Motor neuron (in vitro differentiated cells): ENCODE results near the gene TRAPPC12. TPM values are rescaled to one million over a fixed set of nuclear protein-coding genes. Genes with fewer than 3 reads are reported as not detected.
"Not testable (repeated sequence)": the region's sequence is repeated elsewhere in the genome, so short reads cannot be mapped to it uniquely, and the experiment has no call there.

Source experiments
- ATAC-seq, 8 experiments: fragments of 200-7000 bp; cut with Tn5 transposase; replicated peaks in 6 of 8; 2 replicates each; pipeline ENCODE4 v1.8.0; 2021; ENCODE audit warnings: mild to moderate bottlenecking in 8 of 8, moderate library complexity in 8 of 8
- H3K27ac ChIP-seq, 2 donors: fragments of 250-450 bp; sonication (Bioruptor Pico); 2 replicates each; pipeline ENCODE4 v1.9.0; 2021; ENCODE audit warnings: antibody characterized with exemption in 2 of 2, mild to moderate bottlenecking in 2 of 2, moderate library complexity in 1 of 2
- H3K4me1 ChIP-seq, 2 donors: fragments of 250-450 bp; sonication (Bioruptor Pico); replicated peaks in 1 of 2; 2 replicates each; pipeline ENCODE4 v1.6.1; 2021; ENCODE audit warnings: antibody characterized with exemption in 2 of 2, mild to moderate bottlenecking in 2 of 2, moderate library complexity in 1 of 2
- H3K4me3 ChIP-seq, 5 donors: fragments of 250-450 bp; sonication (Bioruptor Pico); 2 replicates each; pipeline ENCODE4 v1.9.0; 2021; ENCODE audit warnings: antibody characterized with exemption in 5 of 5, mild to moderate bottlenecking in 5 of 5, moderate library complexity in 4 of 5
- WGBS, 10 experiments: fragments of 450-650 bp; shearing (Covaris generic); methylation state at CpG; one replicate each; pipeline ENCODE4 v1.0.0; 2022; 5-methylcytosine and 5-hydroxymethylcytosine counted together
- in situ Hi-C, 9 experiments: fragments of 400-800 bp; cut with MboI; loops; one replicate each; pipeline ENCODE4 v1.15.0; 2021; ENCODE audit warnings: low sequenced_read_pairs in 9 of 9, low pct_unique_long_range_greater_than_20kb in 2 of 9; ENCODE audit not compliant: unreplicated experiment in 9 of 9
- total RNA-seq, 8 experiments: library from RNA; unstranded; fragments of 300-600 nt; gene quantifications; 2 replicates each; pipeline versions ENCODE4 v1.2.3 to v1.2.4, GENCODE V29; 2022

TRAPPC12 gene
- total RNA-seq, 8 experiments from 2014 or later, result 40.1 to 228 (median 67.4) TPM

- ATAC-seq, result peak in 5 of 8 experiments; percentile 83 to 92 (median 89)
- in situ Hi-C loops, result no loop called here
- no peak overlapping the region for H3K4me3 ChIP-seq
- peaks cover 11 to 20% of the 10 kb centered on the region in 2 donors for H3K4me1 ChIP-seq
- peak overlapping the region; percentile 65 to 82 for H3K27ac ChIP-seq
- 20 to 100% (median 72%) methylated on average over 1 to 6 of the region's 13 CpGs; no CpG with 5 or more reads in 3 of the 10 experiments for WGBS, 10 experiments
Measured at GRCh38 chr2:3349211-3349693, 30.2 kb upstream of the TRAPPC12 start.

GRCh38 chr2:3354986-3355385 lies 24.5 kb upstream of the TRAPPC12 start:
- WGBS, 10 experiments, result 85 to 100% (median 100%) methylated on average over 1 to 3 of the region's 3 CpGs; no CpG with 5 or more reads in 4 of the 10 experiments
- Histone ChIP-seq H3K27ac (no peak overlapping the region), H3K4me3 (no peak overlapping the region), H3K4me1 (no peaks in the 10 kb centered on the region)
- in situ Hi-C loops, result no loop called here
- ATAC-seq, result no peak

- WGBS, 10 experiments, result 78 to 100% (median 93%) methylated on average over 1 to 7 of the region's 8 CpGs; no CpG with 5 or more reads in 2 of the 10 experiments
- H3K4me3 ChIP-seq, result no peak overlapping the region
- in situ Hi-C loops, result no loop called here
- peaks cover 0 to under 1% of the 10 kb centered on the region in 2 donors for H3K4me1 ChIP-seq
- ATAC-seq, result no peak
- no peak overlapping the region for H3K27ac ChIP-seq
Measured at GRCh38 chr2:3355951-3356569, 23.4 kb upstream of the TRAPPC12 start.

GRCh38 chr2:3356799-3357198 lies 22.7 kb upstream of the TRAPPC12 start:
- WGBS, 10 experiments, result 50 to 100% (median 60%) methylated on average over 1 to 2 of the region's 2 CpGs; no CpG with 5 or more reads in 5 of the 10 experiments

GRCh38 chr2:3357446-3357845 lies 22.0 kb upstream of the TRAPPC12 start:
- ATAC-seq, H3K27ac ChIP-seq, H3K4me3 ChIP-seq, in situ Hi-C loops, H3K4me1 ChIP-seq: not testable (repeated sequence)
- 76 to 100% (median 93%) methylated on average over 1 to 2 of the region's 2 CpGs; no CpG with 5 or more reads in 3 of the 10 experiments for WGBS, 10 experiments

More at GRCh38 chr2:3356799-3357198, 22.7 kb upstream of the TRAPPC12 start:
- ATAC-seq, result peak in 2 of 8 experiments; percentile 63 to 71
- in situ Hi-C loops, result no loop called here
- Histone ChIP-seq H3K4me1 (peaks cover 0 to 3% of the 10 kb centered on the region in 2 donors), H3K4me3 (no peak overlapping the region), H3K27ac (no peak overlapping the region)

- in situ Hi-C loops, result no loop called here
- 17 to 100% (median 94%) methylated on average over 1 to 8 of the region's 8 CpGs for WGBS, 10 experiments
Measured at GRCh38 chr2:3357926-3358325, 21.6 kb upstream of the TRAPPC12 start.

GRCh38 chr2:3361518-3362389 lies 17.7 kb upstream of the TRAPPC12 start:
- in situ Hi-C loops, result no loop called here
- H3K27ac ChIP-seq, result no peak overlapping the region
- WGBS, 10 experiments, result 80 to 100% (median 89%) methylated on average over 1 to 9 of the region's 17 CpGs; no CpG with 5 or more reads in 2 of the 10 experiments
- no peak for ATAC-seq
- H3K4me1 ChIP-seq, result peaks cover 9 to 15% of the 10 kb centered on the region in 2 donors
- H3K4me3 ChIP-seq, result no peak overlapping the region

More at GRCh38 chr2:3357926-3358325, 21.6 kb upstream of the TRAPPC12 start:
- H3K27ac ChIP-seq, result no peak overlapping the region
- no peak for ATAC-seq
- peaks cover 5 to 9% of the 10 kb centered on the region in 2 donors for H3K4me1 ChIP-seq
- H3K4me3 ChIP-seq, result no peak overlapping the region

- in situ Hi-C loops, result no loop called here
- 52 to 100% (median 87%) methylated on average over 1 to 5 of the region's 5 CpGs; no CpG with 5 or more reads in 3 of the 10 experiments for WGBS, 10 experiments
Measured at GRCh38 chr2:3365219-3365618, 14.3 kb upstream of the TRAPPC12 start.

GRCh38 chr2:3368261-3368722 lies 11.2 kb upstream of the TRAPPC12 start:
- ATAC-seq, result no peak
- Histone ChIP-seq H3K27ac (no peak overlapping the region), H3K4me3 (no peak overlapping the region), H3K4me1 (peaks cover 5 to 6% of the 10 kb centered on the region in 2 donors)
- in situ Hi-C loops, result no loop called here
- 91 to 100% (median 96%) methylated on average over 1 to 4 of the region's 4 CpGs; no CpG with 5 or more reads in 3 of the 10 experiments for WGBS, 10 experiments

More at GRCh38 chr2:3365219-3365618, 14.3 kb upstream of the TRAPPC12 start:
- Histone ChIP-seq H3K27ac (peak overlapping the region; percentile 20 to 39), H3K4me3 (no peak overlapping the region), H3K4me1 (peaks cover 9 to 15% of the 10 kb centered on the region in 2 donors)
- ATAC-seq, result peak in 1 of 8 experiments; percentile 34

- WGBS, 10 experiments, result no CpG with 5 or more reads among the region's 34 CpGs
- in situ Hi-C loops, H3K27ac ChIP-seq, H3K4me1 ChIP-seq, ATAC-seq, H3K4me3 ChIP-seq: not testable (repeated sequence)
Measured at GRCh38 chr2:3369340-3370181, 9.9 kb upstream of the TRAPPC12 start.

- Histone ChIP-seq H3K27ac (no peak overlapping the region), H3K4me1 (peaks cover 19 to 23% of the 10 kb centered on the region in 2 donors), H3K4me3 (peak overlapping the region; percentile 57 to 81 (median 71))
- WGBS, 10 experiments, result 29 to 80% (median 54%) methylated on average over 1 to 6 of the region's 6 CpGs; no CpG with 5 or more reads in 1 of the 10 experiments
- ATAC-seq, result no peak
- in situ Hi-C loops, result no loop called here
Measured at GRCh38 chr2:3376821-3377220, 2.7 kb upstream of the TRAPPC12 start.

- ATAC-seq, result peak in 3 of 8 experiments; percentile 21 to 29 (median 28)
- Histone ChIP-seq H3K4me3 (peak overlapping the region; percentile 57 to 81 (median 71)), H3K27ac (peak overlapping the region; percentile 45 to 54), H3K4me1 (peaks cover 19 to 23% of the 10 kb centered on the region in 2 donors)
- in situ Hi-C loops, result no loop called here
- WGBS, 10 experiments, result 0 to 17% (median 0%) methylated on average over 1 to 6 of the region's 8 CpGs; no CpG with 5 or more reads in 2 of the 10 experiments
Measured at GRCh38 chr2:3377279-3377611, 2.2 kb upstream of the TRAPPC12 start.
